BLaER1 treated with 17β-estradiol and CSF1 and Interleukin-3, amounts not matched to agents 10 nM and 100 nM (cell line): ENCODE data around the gene KCNIP4.

Experiments used
- H3K27ac ChIP-seq, 11 experiments: shearing (Covaris generic); formaldehyde crosslinking; 2 replicates each; pipeline ENCODE4 v1.8.1; 2022
- H3K27me3 ChIP-seq, 11 experiments: shearing (Covaris generic); formaldehyde crosslinking; 2 replicates each; pipeline ENCODE4 v1.8.1; 2022
- H3K36me3 ChIP-seq, 11 experiments: shearing (Covaris generic); formaldehyde crosslinking; 2 replicates each; pipeline ENCODE4 v1.8.1; 2022
- H3K4me1 ChIP-seq, 10 experiments: shearing (Covaris generic); formaldehyde crosslinking; 2 replicates each; pipeline ENCODE4 v1.8.1; 2022
- H3K4me2 ChIP-seq, 11 experiments: shearing (Covaris generic); formaldehyde crosslinking; 2 replicates each; pipeline ENCODE4 v1.8.1; 2022
- H3K4me3 ChIP-seq, 10 experiments: shearing (Covaris generic); formaldehyde crosslinking; 2 replicates each; pipeline ENCODE4 v1.8.1; 2022
- H3K9ac ChIP-seq, 11 experiments: shearing (Covaris generic); formaldehyde crosslinking; 2 replicates each; pipeline ENCODE4 v1.8.1; 2022
- H3K9me3 ChIP-seq, 11 experiments: shearing (Covaris generic); formaldehyde crosslinking; replicated peaks in 1 of 11; 2 replicates each; pipeline ENCODE4 v1.8.1; 2022
- H4K20me1 ChIP-seq, 11 experiments: shearing (Covaris generic); formaldehyde crosslinking; 2 replicates each; pipeline ENCODE4 v1.8.1; 2022
- Cebpa-rat ChIP-seq, 11 experiments: shearing (Covaris generic); IDR thresholded peaks; 2 replicates each; pipeline ENCODE4 v1.8.1; 2022

KCNIP4 gene

GRCh38 chr4:21699446-21699845, 249.1 kb downstream of the KCNIP4 start:
- H3K4me3 ChIP-seq = no peak overlapping the region
- H3K9ac ChIP-seq = no peak overlapping the region
- no peaks in the 10 kb centered on the region for H3K4me1 ChIP-seq
- H3K36me3 ChIP-seq = no peaks in the 10 kb centered on the region
- H3K27ac ChIP-seq = no peak overlapping the region
- no peak for TF ChIP-seq Cebpa-rat (IDR thresholded peaks at IDR 0.05)
- no peaks in the 10 kb centered on the region for H4K20me1 ChIP-seq
- H3K27me3 ChIP-seq = no peaks in the 10 kb centered on the region
- no peaks in the 10 kb centered on the region for H3K9me3 ChIP-seq
- H3K4me2 ChIP-seq = no peak overlapping the region

- no peak overlapping the region for H3K9ac ChIP-seq
- H3K4me3 ChIP-seq = no peak overlapping the region
- H3K27ac ChIP-seq = no peak overlapping the region
- H4K20me1 ChIP-seq = no peaks in the 10 kb centered on the region
- H3K9me3 ChIP-seq = no peaks in the 10 kb centered on the region
- no peaks in the 10 kb centered on the region for H3K4me1 ChIP-seq
- H3K36me3 ChIP-seq = no peaks in the 10 kb centered on the region
- no peak overlapping the region for H3K4me2 ChIP-seq
- no peaks in the 10 kb centered on the region for H3K27me3 ChIP-seq
- no peak for TF ChIP-seq Cebpa-rat (IDR thresholded peaks at IDR 0.05)
Observed at GRCh38 chr4:21697583-21697982, 251.0 kb downstream of the KCNIP4 start.

- TF ChIP-seq Cebpa-rat (IDR thresholded peaks at IDR 0.05) = no peak
- no peaks in the 10 kb centered on the region for H4K20me1 ChIP-seq
- no peak overlapping the region for H3K4me3 ChIP-seq
- H3K27me3 ChIP-seq = no peaks in the 10 kb centered on the region
- H3K4me2 ChIP-seq = no peak overlapping the region
- H3K4me1 ChIP-seq = no peaks in the 10 kb centered on the region
- H3K9me3 ChIP-seq = no peaks in the 10 kb centered on the region
- H3K27ac ChIP-seq = no peak overlapping the region
- H3K9ac ChIP-seq = no peak overlapping the region
- no peaks in the 10 kb centered on the region for H3K36me3 ChIP-seq
Observed at GRCh38 chr4:21695141-21695540, 253.4 kb downstream of the KCNIP4 start.

GRCh38 chr4:21692241-21692640, 256.3 kb downstream of the KCNIP4 start:
- no peak overlapping the region for H3K9ac ChIP-seq
- H3K9me3 ChIP-seq = no peaks in the 10 kb centered on the region
- H3K4me3 ChIP-seq = no peak overlapping the region
- no peak for TF ChIP-seq Cebpa-rat (IDR thresholded peaks at IDR 0.05)
- no peaks in the 10 kb centered on the region for H4K20me1 ChIP-seq
- H3K4me1 ChIP-seq = no peaks in the 10 kb centered on the region
- H3K27ac ChIP-seq = no peak overlapping the region
- H3K4me2 ChIP-seq = no peak overlapping the region
- no peaks in the 10 kb centered on the region for H3K36me3 ChIP-seq
- no peaks in the 10 kb centered on the region for H3K27me3 ChIP-seq

- Histone ChIP-seq H3K9ac (no peak overlapping the region), H3K4me1 (no peaks in the 10 kb centered on the region), H3K36me3 (no peaks in the 10 kb centered on the region), H3K27ac (no peak overlapping the region), H4K20me1 (no peaks in the 10 kb centered on the region), H3K4me3 (no peak overlapping the region), H3K9me3 (no peaks in the 10 kb centered on the region), H3K4me2 (no peak overlapping the region), H3K27me3 (no peaks in the 10 kb centered on the region)
- TF ChIP-seq Cebpa-rat (IDR thresholded peaks at IDR 0.05) = no peak
Observed at GRCh38 chr4:21688596-21689265, 259.8 kb downstream of the KCNIP4 start.

GRCh38 chr4:21685911-21686310, 262.7 kb downstream of the KCNIP4 start:
- Histone ChIP-seq H3K4me1 (no peaks in the 10 kb centered on the region), H3K9me3 (no peaks in the 10 kb centered on the region), H3K4me2 (no peak overlapping the region), H3K27ac (no peak overlapping the region), H3K27me3 (no peaks in the 10 kb centered on the region), H3K4me3 (no peak overlapping the region), H3K9ac (no peak overlapping the region), H4K20me1 (no peaks in the 10 kb centered on the region), H3K36me3 (no peaks in the 10 kb centered on the region)
- TF ChIP-seq Cebpa-rat (IDR thresholded peaks at IDR 0.05) = no peak

GRCh38 chr4:21680326-21680898, 268.2 kb downstream of the KCNIP4 start:
- no peaks in the 10 kb centered on the region for H3K9me3 ChIP-seq
- no peak overlapping the region for H3K27ac ChIP-seq
- TF ChIP-seq Cebpa-rat (IDR thresholded peaks at IDR 0.05) = no peak
- H3K36me3 ChIP-seq = no peaks in the 10 kb centered on the region
- no peaks in the 10 kb centered on the region for H3K4me1 ChIP-seq
- no peak overlapping the region for H3K4me2 ChIP-seq
- no peaks in the 10 kb centered on the region for H4K20me1 ChIP-seq
- H3K27me3 ChIP-seq = no peaks in the 10 kb centered on the region
- no peak overlapping the region for H3K4me3 ChIP-seq
- no peak overlapping the region for H3K9ac ChIP-seq

GRCh38 chr4:21678711-21679110, 269.9 kb downstream of the KCNIP4 start:
- Histone ChIP-seq H3K9me3 (no peaks in the 10 kb centered on the region), H3K4me1 (no peaks in the 10 kb centered on the region), H3K27ac (no peak overlapping the region), H3K36me3 (no peaks in the 10 kb centered on the region), H3K27me3 (no peaks in the 10 kb centered on the region), H3K4me3 (no peak overlapping the region), H3K4me2 (no peak overlapping the region), H4K20me1 (no peaks in the 10 kb centered on the region), H3K9ac (no peak overlapping the region)
- TF ChIP-seq Cebpa-rat (IDR thresholded peaks at IDR 0.05) = no peak

GRCh38 chr4:21677173-21677572, 271.4 kb downstream of the KCNIP4 start:
- H3K27me3 ChIP-seq = no peaks in the 10 kb centered on the region
- H3K9me3 ChIP-seq = no peaks in the 10 kb centered on the region
- no peak overlapping the region for H3K4me2 ChIP-seq
- H3K36me3 ChIP-seq = no peaks in the 10 kb centered on the region
- H3K9ac ChIP-seq = no peak overlapping the region
- no peaks in the 10 kb centered on the region for H4K20me1 ChIP-seq
- no peaks in the 10 kb centered on the region for H3K4me1 ChIP-seq
- TF ChIP-seq Cebpa-rat (IDR thresholded peaks at IDR 0.05) = no peak
- no peak overlapping the region for H3K27ac ChIP-seq
- H3K4me3 ChIP-seq = no peak overlapping the region

- no peak overlapping the region for H3K27ac ChIP-seq
- no peaks in the 10 kb centered on the region for H4K20me1 ChIP-seq
- no peak for TF ChIP-seq Cebpa-rat (IDR thresholded peaks at IDR 0.05)
- no peaks in the 10 kb centered on the region for H3K4me1 ChIP-seq
- no peak overlapping the region for H3K4me2 ChIP-seq
- no peaks in the 10 kb centered on the region for H3K27me3 ChIP-seq
- no peak overlapping the region for H3K9ac ChIP-seq
- H3K9me3 ChIP-seq = no peaks in the 10 kb centered on the region
- H3K4me3 ChIP-seq = no peak overlapping the region
- H3K36me3 ChIP-seq = no peaks in the 10 kb centered on the region
Observed at GRCh38 chr4:21664355-21664754, 284.2 kb downstream of the KCNIP4 start.
